Lower leg skin (tissue), 3 donors: ENCODE data around the gene ANKIB1.

Experiments
- CTCF ChIP-seq, 3 donors: fragments of 450-650 bp; IDR thresholded peaks; one replicate each; pipeline ENCODE4 v1.5.1; 2016; ENCODE audit warnings: antibody characterized with exemption in 3 of 3, mild to moderate bottlenecking in 3 of 3, moderate library complexity in 2 of 3
- POLR2A ChIP-seq, 2 donors: fragments of 450-650 bp; IDR thresholded peaks; one replicate each; pipeline ENCODE4 v1.6.1; 2016 to 2017; ENCODE audit warnings: antibody characterized with exemption in 2 of 2, mild to moderate bottlenecking in 1 of 2, moderate library complexity in 1 of 2

GRCh38 chr7:92206672-92207071 is 39.1 kb upstream of the ANKIB1 start:
- TF ChIP-seq CTCF (IDR thresholded peaks at IDR 0.05) (no peak), POLR2A (IDR thresholded peaks at IDR 0.05) (no peak)
